KOPT-K1 (cell line): ENCODE data around the gene ANKDD1A.

Source experiments
- H3K27ac ChIP-seq: fragments of 200-600 bp; sonication (generic); 2 replicates; pipeline ENCODE4 v1.5.1; 2016; ENCODE audit warnings: antibody characterized with exemption, mild to moderate bottlenecking, low read depth, low read length; ENCODE audit not compliant: poor library complexity, severe bottlenecking
- H3K36me3 ChIP-seq: fragments of 200-600 bp; sonication (generic); 2 replicates; pipeline ENCODE4 v1.5.1; 2017; ENCODE audit warnings: antibody characterized with exemption, mild to moderate bottlenecking, low read length, moderate library complexity; ENCODE audit not compliant: insufficient read depth
- H3K9me3 ChIP-seq: fragments of 200-600 bp; sonication (generic); 2 replicates; pipeline ENCODE4 v1.5.1; 2017; ENCODE audit warnings: antibody characterized with exemption, low read length, mild to moderate bottlenecking; ENCODE audit not compliant: insufficient read depth, poor library complexity, severe bottlenecking

ANKDD1A gene

GRCh38 chr15:64928626-64929220, 17.0 kb downstream of the ANKDD1A start:
- H3K27ac ChIP-seq = no peak overlapping the region

GRCh38 chr15:64930019-64930652, 18.4 kb downstream of the ANKDD1A start:
- Histone ChIP-seq H3K36me3 (no peaks in the 10 kb centered on the region), H3K9me3 (no peaks in the 10 kb centered on the region), H3K27ac (no peak overlapping the region)

More at GRCh38 chr15:64928626-64929220, 17.0 kb downstream of the ANKDD1A start:
- H3K9me3 ChIP-seq = no peaks in the 10 kb centered on the region
- H3K36me3 ChIP-seq = no peaks in the 10 kb centered on the region

- Histone ChIP-seq H3K36me3 (no peaks in the 10 kb centered on the region), H3K9me3 (no peaks in the 10 kb centered on the region), H3K27ac (no peak overlapping the region)
These were observed 19.2 kb downstream of the ANKDD1A start for GRCh38 chr15:64930778-64931371.

- Histone ChIP-seq H3K36me3 (no peaks in the 10 kb centered on the region), H3K27ac (no peak overlapping the region), H3K9me3 (no peaks in the 10 kb centered on the region)
These were observed 19.7 kb downstream of the ANKDD1A start for GRCh38 chr15:64931381-64931780.

- no peaks in the 10 kb centered on the region for H3K36me3 ChIP-seq
- no peaks in the 10 kb centered on the region for H3K9me3 ChIP-seq
- no peak overlapping the region for H3K27ac ChIP-seq
These were observed 22.3 kb downstream of the ANKDD1A start for GRCh38 chr15:64934023-64934422.

GRCh38 chr15:64938192-64938591, 26.5 kb downstream of the ANKDD1A start:
- Histone ChIP-seq H3K36me3 (no peaks in the 10 kb centered on the region), H3K9me3 (no peaks in the 10 kb centered on the region), H3K27ac (no peak overlapping the region)

- H3K27ac ChIP-seq = no peak overlapping the region
- no peaks in the 10 kb centered on the region for H3K9me3 ChIP-seq
- H3K36me3 ChIP-seq = no peaks in the 10 kb centered on the region
These were observed 30.7 kb downstream of the ANKDD1A start for GRCh38 chr15:64942356-64942755.

GRCh38 chr15:64943512-64944225, 32.0 kb downstream of the ANKDD1A start:
- H3K9me3 ChIP-seq = no peaks in the 10 kb centered on the region
- H3K36me3 ChIP-seq = no peaks in the 10 kb centered on the region
- H3K27ac ChIP-seq = no peak overlapping the region

- Histone ChIP-seq H3K27ac (no peak overlapping the region), H3K9me3 (no peaks in the 10 kb centered on the region), H3K36me3 (no peaks in the 10 kb centered on the region; the same call in 1 of the 2 replicates)
These were observed 33.3 kb downstream of the ANKDD1A start for GRCh38 chr15:64944961-64945360.

- no peaks in the 10 kb centered on the region; the same call in 1 of the 2 replicates for H3K36me3 ChIP-seq
- H3K9me3 ChIP-seq = no peaks in the 10 kb centered on the region
- no peak overlapping the region for H3K27ac ChIP-seq
These were observed 35.5 kb downstream of the ANKDD1A start for GRCh38 chr15:64947211-64947610.

- H3K27ac ChIP-seq = no peak overlapping the region
These were observed 37.2 kb downstream of the ANKDD1A start for GRCh38 chr15:64948916-64949315.

GRCh38 chr15:64949383-64950186, 37.9 kb downstream of the ANKDD1A start:
- H3K36me3 ChIP-seq = no peaks in the 10 kb centered on the region; the same call in 1 of the 2 replicates
- no peak overlapping the region for H3K27ac ChIP-seq
- no peaks in the 10 kb centered on the region for H3K9me3 ChIP-seq

More at GRCh38 chr15:64948916-64949315, 37.2 kb downstream of the ANKDD1A start:
- no peaks in the 10 kb centered on the region; the same call in 1 of the 2 replicates for H3K36me3 ChIP-seq
- H3K9me3 ChIP-seq = no peaks in the 10 kb centered on the region

- no peak overlapping the region for H3K27ac ChIP-seq
- peaks cover 12% of the 10 kb centered on the region; the same call in 1 of the 2 replicates for H3K36me3 ChIP-seq
- no peaks in the 10 kb centered on the region for H3K9me3 ChIP-seq
These were observed 39.2 kb downstream of the ANKDD1A start for GRCh38 chr15:64950888-64951287.

- no peak overlapping the region for H3K27ac ChIP-seq
- no peaks in the 10 kb centered on the region for H3K9me3 ChIP-seq
- peaks cover 17% of the 10 kb centered on the region; the same call in 1 of the 2 replicates for H3K36me3 ChIP-seq
These were observed 40.2 kb downstream of the ANKDD1A start for GRCh38 chr15:64951777-64952418.
